HG03064 (cell line): ENCODE results near the gene UBL7.

Experiments used
- ATAC-seq: cut with Tn5 transposase; IDR thresholded peaks from one replicate; pipeline ENCODE4 v1.9.1; 2021; ENCODE audit warnings: low read depth; ENCODE audit not compliant: unreplicated experiment

Gene UBL7

DNA sequence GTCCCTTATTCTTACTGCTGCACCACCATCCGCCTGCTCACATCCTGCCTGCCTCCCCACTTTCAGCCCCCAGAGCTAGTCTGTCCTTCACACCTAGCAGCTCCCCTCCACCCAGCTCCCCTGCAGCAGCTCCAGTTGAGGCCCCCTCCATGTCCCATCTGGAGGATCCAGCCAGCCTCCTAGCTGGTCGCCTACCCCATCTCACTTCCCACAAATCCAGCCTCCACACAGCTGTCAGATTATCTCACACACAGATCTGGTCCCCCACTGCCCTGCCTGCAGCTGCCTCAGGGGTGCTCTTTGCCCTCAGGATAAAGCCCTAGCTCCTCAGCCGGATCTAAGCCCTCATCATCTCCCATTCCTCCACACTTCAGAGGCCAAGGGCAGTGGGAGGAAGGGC is 18.4 kb downstream of the UBL7 start:
- ATAC-seq: no peak

DNA sequence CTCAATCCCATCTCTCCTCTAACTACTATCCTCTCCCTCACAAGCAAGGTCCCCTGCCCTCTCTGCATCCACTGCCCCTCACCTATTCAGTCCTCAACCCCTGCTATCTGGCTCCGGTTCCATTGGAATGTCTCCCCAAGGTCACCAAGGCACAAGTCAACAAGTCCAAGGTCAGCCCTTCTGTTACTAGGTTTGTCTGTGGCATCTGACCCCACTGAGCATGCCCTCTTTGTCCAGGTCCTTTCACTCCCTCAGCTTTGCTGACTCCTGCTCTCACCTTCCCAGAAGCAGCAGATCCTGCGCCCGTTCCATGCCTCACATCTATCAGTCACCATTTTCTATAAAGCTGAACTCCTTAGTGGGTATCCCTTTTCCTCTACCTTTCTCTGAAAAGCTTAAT is 18.9 kb downstream of the UBL7 start:
- ATAC-seq: no peak

DNA sequence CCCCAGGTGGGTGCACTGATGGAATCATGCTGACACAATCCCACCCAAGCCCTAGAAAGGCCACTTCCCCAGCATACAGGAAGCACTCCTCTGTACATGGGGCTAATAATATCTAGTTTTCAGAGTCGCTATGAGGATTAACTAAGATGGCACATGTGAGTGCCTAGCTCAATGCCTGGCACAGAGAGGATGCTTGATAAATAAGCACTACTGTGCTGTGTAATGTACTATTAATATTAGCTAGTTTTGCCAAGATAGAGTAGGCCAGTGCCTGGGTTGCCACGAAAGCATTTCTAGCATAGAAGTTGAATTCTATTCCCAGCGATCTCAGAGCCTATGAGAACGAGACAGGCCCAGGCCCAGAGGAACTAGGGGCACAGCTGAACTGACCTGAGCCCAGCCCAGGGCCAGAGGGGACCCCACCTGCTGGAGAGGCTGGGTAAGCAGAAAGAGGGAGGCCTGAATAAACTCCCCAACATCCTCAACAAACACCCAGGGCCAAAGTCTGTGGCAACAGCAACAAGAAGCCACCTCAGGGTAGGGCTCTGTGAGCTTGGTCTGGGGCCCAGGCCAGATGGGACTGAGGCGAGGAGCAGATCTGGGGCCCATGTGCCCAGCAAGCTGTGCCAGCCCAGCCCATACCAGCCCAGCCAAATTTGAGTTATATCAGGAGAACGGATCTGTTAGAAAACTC is 19.6 kb downstream of the UBL7 start:
- no peak for ATAC-seq

- ATAC-seq: no peak
These were observed 22.1 kb downstream of the UBL7 start for GRCh38 chr15:74438721-74439316.

- no peak for ATAC-seq
These were observed 22.8 kb downstream of the UBL7 start for GRCh38 chr15:74438206-74438605.

DNA sequence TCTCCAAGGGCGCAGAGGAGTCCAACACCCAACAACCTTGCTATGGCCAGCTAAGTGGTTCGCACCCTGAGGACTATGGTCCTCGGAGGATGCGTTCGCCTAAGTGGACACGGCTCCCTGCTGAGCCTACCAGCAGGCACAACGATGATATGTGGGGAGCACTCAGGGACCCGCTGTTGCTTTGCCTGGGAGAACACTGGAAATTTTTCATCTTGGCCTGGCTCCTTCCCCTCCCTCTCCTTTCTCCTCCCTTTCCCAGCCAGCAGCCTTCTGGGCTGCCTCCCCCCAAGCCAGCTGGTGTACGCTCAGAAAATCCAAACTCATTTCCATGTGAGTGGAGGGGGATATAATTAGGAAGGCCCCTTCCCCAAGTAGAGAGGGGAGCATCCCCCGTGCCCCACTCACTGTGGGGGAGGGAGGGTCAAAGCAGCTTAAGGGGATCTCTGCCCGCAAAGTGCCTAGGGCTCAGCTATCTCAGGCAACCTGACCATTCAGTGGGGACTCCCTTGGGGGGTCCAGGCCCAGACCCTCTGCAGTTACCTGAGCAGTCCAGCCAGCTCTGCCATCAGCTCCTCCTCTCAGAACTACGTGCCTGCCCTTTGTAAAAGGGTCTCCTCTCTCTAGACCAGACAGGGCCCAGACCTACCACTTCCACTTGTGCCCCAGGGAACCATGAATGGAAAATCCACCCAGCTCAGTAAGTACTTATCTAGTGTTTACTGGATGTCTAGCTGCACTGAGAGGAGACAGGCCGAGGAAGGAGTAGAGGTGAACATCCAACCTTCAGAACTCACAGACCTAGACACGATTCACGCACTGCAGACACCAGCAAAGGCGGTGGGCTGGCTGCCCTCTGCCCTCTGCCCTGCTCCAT is 26.5 kb downstream of the UBL7 start:
- peak; percentile 12 for ATAC-seq

GRCh38 chr15:74433592-74434262 is 27.2 kb downstream of the UBL7 start, which contains the start of gene SEMA7A:
SEMA7A (minus strand) TSS chr15:74433958; CDS start chr15:74433918, 40 bp downstream.
- ATAC-seq: peak; percentile 65

DNA sequence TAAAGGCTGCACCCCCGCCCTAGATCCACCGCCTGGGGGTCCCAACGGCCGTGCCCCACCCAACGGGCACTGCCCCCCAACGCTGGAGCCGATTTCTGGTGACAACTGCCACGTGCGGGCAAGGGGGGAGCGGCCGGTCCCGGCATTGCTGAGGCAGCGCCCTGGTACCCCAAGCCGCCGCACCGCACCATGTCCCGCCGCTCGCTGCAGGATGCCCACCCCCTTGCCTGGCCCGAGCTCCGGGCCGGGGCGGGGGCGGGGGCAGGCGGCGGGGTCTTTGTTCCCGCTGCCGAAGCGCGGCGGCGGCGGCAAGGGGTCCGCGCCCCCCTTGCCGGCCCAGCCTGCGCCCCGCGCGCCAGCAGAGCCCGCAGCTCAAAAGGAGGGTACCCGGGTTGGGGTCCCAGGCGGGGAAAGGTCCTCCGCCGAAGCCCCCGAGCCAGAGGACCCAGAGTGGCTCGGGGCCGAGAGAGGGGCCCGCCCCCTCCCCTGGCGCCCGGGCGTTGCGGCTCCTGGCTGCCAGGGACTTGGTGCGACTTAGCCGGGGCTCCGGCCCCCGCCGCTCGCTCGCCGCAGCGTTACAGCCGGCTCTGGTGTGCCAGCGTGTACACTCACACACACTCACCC is 27.9 kb downstream of the UBL7 start:
- ATAC-seq: no peak

DNA sequence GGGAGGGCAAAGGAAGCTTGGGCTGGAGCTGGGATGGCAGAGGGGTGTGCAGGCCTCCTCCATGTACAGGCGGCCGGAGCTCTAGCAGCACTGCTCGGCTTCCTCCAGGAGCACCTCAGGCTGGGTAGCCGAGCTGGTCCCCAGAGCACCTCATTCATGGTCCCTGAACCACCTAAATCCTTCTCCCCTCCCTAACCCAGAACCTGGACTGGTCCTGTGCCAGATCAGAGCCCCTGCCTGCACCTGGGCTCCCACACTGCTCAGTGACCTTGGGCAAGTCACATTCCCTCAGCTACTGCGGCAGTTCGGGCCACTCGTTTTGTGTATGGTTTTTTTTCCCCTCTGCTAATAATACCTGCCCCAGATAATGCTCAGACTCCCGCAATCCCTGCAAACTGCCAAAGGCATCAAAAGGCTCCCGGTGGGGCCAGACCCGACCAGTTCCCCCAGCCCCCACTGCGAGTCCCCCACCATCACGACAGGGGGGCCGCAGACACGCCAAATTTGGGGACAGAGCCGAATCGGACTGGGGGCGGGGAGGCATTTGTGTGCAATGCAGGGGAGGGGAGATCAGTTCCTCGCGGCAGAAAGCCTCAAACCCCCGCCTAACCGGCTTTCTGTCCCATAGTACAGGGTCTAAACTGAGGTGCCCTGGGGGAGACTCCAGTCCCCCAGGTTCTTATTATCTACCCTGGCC is 28.5 kb downstream of the UBL7 start:
- no peak for ATAC-seq

GRCh38 chr15:74431645-74432044 is 29.3 kb downstream of the UBL7 start:
- ATAC-seq: no peak

DNA sequence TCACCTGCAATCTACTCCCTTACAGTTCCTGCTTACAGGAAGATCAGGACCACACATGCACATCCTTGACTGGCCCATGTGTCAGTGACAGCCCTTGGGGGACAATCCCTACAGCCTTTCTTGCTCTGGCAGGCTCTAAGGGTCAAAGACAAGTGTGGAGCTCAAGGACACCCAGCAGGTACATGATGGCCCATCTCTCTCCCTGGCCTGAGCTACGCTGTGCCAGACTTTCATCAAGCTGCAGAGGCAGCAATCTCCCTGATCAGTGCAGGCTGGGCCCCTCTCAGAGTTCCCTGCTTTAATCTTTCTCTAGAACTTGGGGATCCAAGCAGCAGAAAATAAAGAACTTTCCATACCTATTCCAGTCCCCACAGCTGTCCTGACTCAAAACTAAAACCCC is 29.8 kb downstream of the UBL7 start:
- ATAC-seq: no peak

DNA sequence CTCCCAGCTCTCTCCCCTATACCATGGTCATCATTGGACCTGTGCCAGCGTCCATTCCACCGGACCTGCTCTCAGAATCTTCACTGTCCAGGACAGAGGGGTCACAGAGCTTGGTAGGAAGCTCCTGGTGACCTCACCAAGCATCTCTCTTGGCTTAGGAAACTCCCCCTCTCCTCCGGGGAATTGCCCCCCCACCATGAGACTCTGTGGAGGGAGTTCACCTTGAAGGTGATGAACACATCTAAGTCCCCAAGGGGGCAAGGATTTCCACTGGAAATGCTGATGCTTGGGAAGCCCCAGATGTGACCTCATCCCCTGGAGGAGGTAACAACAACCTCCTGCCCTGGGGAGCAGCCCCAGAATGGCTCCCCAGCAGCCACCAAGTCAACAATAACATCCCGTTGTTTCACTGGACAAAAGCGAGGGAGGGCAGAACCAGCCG is 30.4 kb downstream of the UBL7 start:
- ATAC-seq: no peak

GRCh38 chr15:74429781-74430400 is 31.1 kb downstream of the UBL7 start:
- no peak for ATAC-seq

- ATAC-seq: no peak
These were observed 31.8 kb downstream of the UBL7 start for GRCh38 chr15:74428970-74429780.

DNA sequence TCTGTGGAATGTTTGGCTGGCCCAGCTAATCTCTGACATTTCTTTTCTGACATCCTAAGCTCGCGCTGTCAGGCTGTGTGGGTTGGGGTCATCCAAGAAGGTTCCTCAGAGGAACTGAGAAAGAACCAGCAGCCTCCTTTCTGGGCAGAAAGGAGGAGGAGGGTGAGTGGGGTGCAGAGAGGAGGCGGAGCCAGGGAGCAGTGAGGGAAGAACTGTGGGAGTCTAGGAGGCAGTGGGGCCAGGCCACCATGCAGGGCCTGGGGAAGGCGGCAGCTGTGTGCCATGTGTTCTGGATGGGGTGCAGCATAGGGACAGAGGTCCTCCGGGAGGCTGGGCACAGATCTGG is 32.5 kb downstream of the UBL7 start:
- no peak for ATAC-seq

DNA sequence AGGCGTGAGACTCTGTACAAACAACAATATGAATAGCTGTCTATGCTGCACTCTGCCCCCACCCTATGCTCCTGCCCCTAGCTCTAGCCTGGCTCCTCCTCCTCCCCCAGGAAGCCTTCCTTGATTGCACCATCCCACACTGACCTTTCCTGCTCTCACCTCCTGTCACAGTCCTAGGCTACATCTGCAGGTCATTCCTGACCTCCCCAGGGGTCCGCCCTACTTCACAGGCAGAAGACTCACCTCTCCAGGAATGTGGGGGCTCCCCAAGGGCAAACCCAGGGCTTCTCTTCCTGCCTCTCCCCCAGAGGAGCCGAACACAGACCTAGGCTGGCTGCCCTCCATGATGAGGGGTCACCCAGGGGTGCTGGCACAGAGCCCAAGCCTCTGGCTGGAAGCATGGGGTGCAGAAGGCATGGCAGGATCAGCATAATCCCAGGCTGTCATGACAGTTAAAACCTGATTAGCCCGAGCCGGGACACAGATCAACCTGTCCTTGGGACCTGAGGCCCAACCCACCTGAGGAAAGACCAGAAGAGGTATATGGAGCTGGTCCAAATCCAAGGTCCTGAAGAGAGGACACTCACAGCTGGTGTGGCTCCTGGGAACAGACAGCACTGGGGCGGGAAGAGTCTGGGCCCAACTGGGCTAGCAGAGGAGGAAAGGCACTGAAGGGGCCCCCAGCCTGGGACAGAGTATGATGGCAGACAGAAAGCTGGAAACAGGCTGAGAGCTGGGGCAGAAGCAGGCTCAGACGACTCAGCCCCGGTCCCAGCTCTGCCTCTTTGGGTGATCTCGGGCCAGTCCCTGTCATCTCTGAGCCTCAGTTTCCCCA is 33.1 kb downstream of the UBL7 start:
- ATAC-seq: no peak

GRCh38 chr15:74426404-74427281 is 34.3 kb downstream of the UBL7 start:
- no peak for ATAC-seq
